MM.1S (cell line): ENCODE measurements around the gene BZW2.
"Not testable (repeated sequence)": the region's sequence is repeated elsewhere in the genome, so short reads cannot be mapped to it uniquely, and the experiment has no call there.

Source experiments
- DNase-seq: peaks from one replicate; pipeline ENCODE4 v3.0.0-alpha.2; 2015
- H2AFZ ChIP-seq: fragments of 300-600 bp; sonication (generic); 2 replicates; pipeline ENCODE4 v1.6.0; 2016; ENCODE audit warnings: antibody characterized with exemption, low read length
- H3F3A ChIP-seq: fragments of 300-600 bp; sonication (generic); 2 replicates; pipeline ENCODE4 v1.6.1; 2016; ENCODE audit warnings: mild to moderate bottlenecking, antibody characterized with exemption, low read length, moderate library complexity, mixed read lengths; ENCODE audit not compliant: insufficient read depth
- H3K27ac ChIP-seq: fragments of 300-600 bp; sonication (generic); 2 replicates; pipeline ENCODE4 v1.5.1; 2016; ENCODE audit warnings: mild to moderate bottlenecking, low read length
- H3K27me3 ChIP-seq: fragments of 300-600 bp; sonication (generic); replicated peaks from 2 replicates; pipeline ENCODE4 v1.6.0; 2016; ENCODE audit warnings: low read length; ENCODE audit not compliant: insufficient read depth
- H3K36me3 ChIP-seq: fragments of 300-600 bp; sonication (generic); replicated peaks from 2 replicates; pipeline ENCODE4 v1.6.1; 2016; ENCODE audit warnings: mild to moderate bottlenecking, low read length, mixed read lengths; ENCODE audit not compliant: insufficient read depth
- H3K4me1 ChIP-seq: fragments of 300-600 bp; sonication (generic); 2 replicates; pipeline ENCODE4 v1.6.1; 2016; ENCODE audit warnings: low read length, mixed read lengths
- H3K4me2 ChIP-seq: fragments of 300-600 bp; sonication (generic); 2 replicates; pipeline ENCODE4 v1.6.0; 2016; ENCODE audit warnings: low read depth, low read length
- H3K4me3 ChIP-seq: fragments of 300-600 bp; sonication (generic); 2 replicates; pipeline ENCODE4 v1.5.1; 2016; ENCODE audit warnings: low read length, mixed read lengths
- H3K79me2 ChIP-seq: fragments of 300-600 bp; sonication (generic); 2 replicates; pipeline ENCODE4 v1.6.1; 2016; ENCODE audit warnings: mixed run types, low read length, mixed read lengths
- H3K9ac ChIP-seq: fragments of 300-600 bp; sonication (generic); 2 replicates; pipeline ENCODE4 v1.6.1; 2016; ENCODE audit warnings: low read length, mixed read lengths
- H3K9me2 ChIP-seq: fragments of 300-600 bp; sonication (generic); replicated peaks from 2 replicates; pipeline ENCODE4 v1.6.1; 2016; ENCODE audit warnings: mild to moderate bottlenecking, low read length, mixed read lengths; ENCODE audit not compliant: insufficient read depth
- H3K9me3 ChIP-seq: fragments of 300-600 bp; sonication (generic); replicated peaks from 2 replicates; pipeline ENCODE4 v1.6.1; 2016; ENCODE audit warnings: mild to moderate bottlenecking, low read length, mixed read lengths; ENCODE audit not compliant: insufficient read depth
- H4K20me1 ChIP-seq: fragments of 300-600 bp; sonication (generic); 2 replicates; pipeline ENCODE4 v1.6.1; 2016; ENCODE audit warnings: mild to moderate bottlenecking, low read length, moderate library complexity, mixed read lengths; ENCODE audit not compliant: insufficient read depth
- CTCF ChIP-seq: fragments of 300-600 bp; sonication (generic); IDR thresholded peaks from 2 replicates; pipeline ENCODE4 v1.5.1; 2016; ENCODE audit warnings: antibody characterized with exemption, low read length, mixed read lengths
- EZH2 ChIP-seq: fragments of 300-600 bp; sonication (generic); optimal IDR thresholded peaks from 2 replicates; pipeline ENCODE3; 2017; ENCODE audit warnings: low read depth, mild to moderate bottlenecking, antibody characterized with exemption, low read length, mixed read lengths
- EZH2phosphoT487 ChIP-seq: fragments of 300-600 bp; sonication (generic); IDR thresholded peaks from 2 replicates; pipeline ENCODE4 v1.6.1; 2018; ENCODE audit warnings: antibody characterized with exemption, low read length

BZW2 gene

GRCh38 chr7:16675277-16675676, 29.3 kb downstream of the BZW2 start:
- no peak for DNase-seq
- Histone ChIP-seq H3K9ac (no peak overlapping the region), H4K20me1 (0 out of 2 replicates have a peak, but pooled peaks cover 4% of the 10 kb centered on the region)

GRCh38 chr7:16677978-16678494, 32.1 kb downstream of the BZW2 start:
- Histone ChIP-seq H3K9ac (no peak overlapping the region), H3K27ac (no peak overlapping the region)
- TF ChIP-seq CTCF (no peak), EZH2 (no peak), EZH2phosphoT487 (no peak)

More at GRCh38 chr7:16675277-16675676, 29.3 kb downstream of the BZW2 start:
- H3K79me2 ChIP-seq = peaks cover 29% of the 10 kb centered on the region
- no peaks in the 10 kb centered on the region for H3F3A ChIP-seq
- no peak overlapping the region for H3K4me2 ChIP-seq
- no peaks in the 10 kb centered on the region for H3K27me3 ChIP-seq
- H2AFZ ChIP-seq = no peak overlapping the region
- H3K4me3 ChIP-seq = no peak overlapping the region
- H3K9me3 ChIP-seq = no peaks in the 10 kb centered on the region
- H3K9me2 ChIP-seq = no peaks in the 10 kb centered on the region
- H3K36me3 ChIP-seq = no peaks in the 10 kb centered on the region; the same call in 1 of the 2 replicates
- H3K4me1 ChIP-seq = 0 out of 2 replicates have a peak, but pooled peaks cover 4% of the 10 kb centered on the region
- no peak overlapping the region for H3K27ac ChIP-seq
- no peak for TF ChIP-seq EZH2
- TF ChIP-seq EZH2phosphoT487 = no peak
- TF ChIP-seq CTCF = no peak

GRCh38 chr7:16678645-16679566, 32.9 kb downstream of the BZW2 start:
- not testable (repeated sequence) for H3K4me1 ChIP-seq, H3K27me3 ChIP-seq, DNase-seq, H4K20me1 ChIP-seq, H3F3A ChIP-seq, H3K27ac ChIP-seq, H3K4me3 ChIP-seq, H3K9me3 ChIP-seq, H3K9me2 ChIP-seq, H3K4me2 ChIP-seq, H3K36me3 ChIP-seq, H3K9ac ChIP-seq, H3K79me2 ChIP-seq, H2AFZ ChIP-seq

More at GRCh38 chr7:16677978-16678494, 32.1 kb downstream of the BZW2 start:
- Histone ChIP-seq H3K79me2 (0 out of 2 replicates have a peak, but pooled peaks cover 4% of the 10 kb centered on the region), H3K4me2 (no peak overlapping the region), H2AFZ (no peak overlapping the region), H3K4me3 (no peak overlapping the region), H3K36me3 (no peaks in the 10 kb centered on the region; the same call in 1 of the 2 replicates), H3K27me3 (no peaks in the 10 kb centered on the region), H3K4me1 (no peaks in the 10 kb centered on the region), H3F3A (no peaks in the 10 kb centered on the region), H3K9me3 (no peaks in the 10 kb centered on the region), H3K9me2 (no peaks in the 10 kb centered on the region), H4K20me1 (no peaks in the 10 kb centered on the region)
- DNase-seq = no peak
